Fibroblast of mammary gland (primary cell): Measurements from ENCODE around the gene SLC2A5.
"Not testable (repeated sequence)": the region's sequence is repeated elsewhere in the genome, so short reads cannot be mapped to it uniquely, and the experiment has no call there.

ENCODE experiments used
- DNase-seq: peaks from one replicate; pipeline ENCODE4 v3.0.0-alpha.2; 2010; ENCODE audit warnings: low read depth
- H3K4me3 ChIP-seq: 2 replicates; pipeline ENCODE4 v1.5.1; 2011; ENCODE audit warnings: low read depth, mild to moderate bottlenecking, low read length, moderate library complexity; ENCODE audit not compliant: control insufficient read depth
- CTCF ChIP-seq: conservative IDR thresholded peaks from 2 replicates; pipeline ENCODE4 v1.5.1; 2011; ENCODE audit warnings: low read depth, low read length, inconsistent platforms; ENCODE audit not compliant: control insufficient read depth, insufficient read depth

The SLC2A5 gene

GRCh38 chr1:9009438-9010370 lies 59.7 kb downstream of the SLC2A5 start:
- no peak overlapping the region for H3K4me3 ChIP-seq
- peak; percentile 35 for DNase-seq
- TF ChIP-seq CTCF = peak; percentile 59

- no peak for TF ChIP-seq CTCF
- DNase-seq = no peak
Measured at GRCh38 chr1:9008236-9008635, 61.2 kb downstream of the SLC2A5 start.

GRCh38 chr1:9006956-9007615 lies 62.3 kb downstream of the SLC2A5 start:
- no peak for DNase-seq
- H3K4me3 ChIP-seq = no peak overlapping the region
- no peak for TF ChIP-seq CTCF

More at GRCh38 chr1:9008236-9008635, 61.2 kb downstream of the SLC2A5 start:
- no peak overlapping the region for H3K4me3 ChIP-seq

GRCh38 chr1:9005395-9005708 lies 64.1 kb downstream of the SLC2A5 start:
- H3K4me3 ChIP-seq = no peak overlapping the region
- no peak for TF ChIP-seq CTCF
- no peak for DNase-seq

GRCh38 chr1:9004700-9005394 lies 64.6 kb downstream of the SLC2A5 start:
- peak; percentile 87 for DNase-seq
- TF ChIP-seq CTCF = peak; percentile 98
- H3K4me3 ChIP-seq = no peak overlapping the region

GRCh38 chr1:9004031-9004699 lies 65.3 kb downstream of the SLC2A5 start:
- H3K4me3 ChIP-seq = no peak overlapping the region
- no peak for TF ChIP-seq CTCF
- no peak for DNase-seq

GRCh38 chr1:9002215-9002560 lies 67.2 kb downstream of the SLC2A5 start:
- not testable (repeated sequence) for DNase-seq, H3K4me3 ChIP-seq

- H3K4me3 ChIP-seq, DNase-seq: not testable (repeated sequence)
Measured at GRCh38 chr1:9001534-9002214, 67.8 kb downstream of the SLC2A5 start.

- H3K4me3 ChIP-seq, DNase-seq: not testable (repeated sequence)
Measured at GRCh38 chr1:8993962-8994675, 75.3 kb downstream of the SLC2A5 start.
